CD14-positive monocyte (primary cell): ENCODE measurements around the gene AJAP1. TPM values are rescaled to one million over a fixed set of nuclear protein-coding genes. Genes with fewer than 3 reads are reported as not detected.

Experiments
- DNase-seq, 3 donors: peaks; one replicate each; pipeline ENCODE4 v3.0.0-alpha.2; 2011 to 2022
- H2AFZ ChIP-seq: 2 replicates; pipeline ENCODE4 v1.6.0; 2012; ENCODE audit warnings: mild to moderate bottlenecking, low read depth, low read length, inconsistent platforms; ENCODE audit not compliant: insufficient read depth, poor library complexity, severe bottlenecking
- H3K27ac ChIP-seq, 2 donors: 1 replicate in 1 of 2; 2 replicates in 1 of 2; pipeline ENCODE4 v1.5.1; 2012 to 2013; ENCODE audit warnings: low read length in 2 of 2, control low read depth in 1 of 2, inconsistent platforms in 1 of 2, low read depth in 1 of 2, mild to moderate bottlenecking in 1 of 2
- H3K27me3 ChIP-seq, 2 donors: one replicate each; pipeline versions ENCODE4 v1.6.0 to v1.6.1; 2011 to 2013; ENCODE audit warnings: low read length in 2 of 2; ENCODE audit not compliant: control insufficient read depth in 2 of 2, insufficient read depth in 2 of 2
- H3K36me3 ChIP-seq, 2 donors: replicated peaks in 1 of 2; 1 replicate in 1 of 2; 2 replicates in 1 of 2; pipeline versions ENCODE4 v1.5.1 to v1.6.1; 2012 to 2013; ENCODE audit warnings: low read length in 2 of 2, control low read depth in 1 of 2, inconsistent platforms in 1 of 2, mild to moderate bottlenecking in 1 of 2; ENCODE audit not compliant: insufficient read depth in 2 of 2, control insufficient read depth in 1 of 2
- H3K4me1 ChIP-seq, 2 donors: 1 replicate in 1 of 2; 2 replicates in 1 of 2; pipeline versions ENCODE4 v1.5.1 to v1.6.1; 2012 to 2013; ENCODE audit warnings: low read length in 2 of 2, control low read depth in 1 of 2, inconsistent platforms in 1 of 2, mild to moderate bottlenecking in 1 of 2, moderate library complexity in 1 of 2; ENCODE audit not compliant: insufficient read depth in 2 of 2, control insufficient read depth in 1 of 2
- H3K4me2 ChIP-seq: replicated peaks from 2 replicates; pipeline ENCODE3; 2012; ENCODE audit warnings: low read length, moderate library complexity, mild to moderate bottlenecking; ENCODE audit not compliant: poor library complexity, severe bottlenecking; ENCODE audit errors: extremely low read depth
- H3K4me3 ChIP-seq, 3 experiments: fragments of 200-600 bp in 1 of 3; sonication (generic) in 1 of 3; replicated peaks in 1 of 3; 1 replicate in 2 of 3; 2 replicates in 1 of 3; pipeline ENCODE4 v1.5.1; 2011 to 2013; ENCODE audit warnings: low read length in 3 of 3, mild to moderate bottlenecking in 3 of 3, control low read depth in 2 of 3, low read depth in 2 of 3, inconsistent platforms in 1 of 3, moderate library complexity in 1 of 3
- H3K79me2 ChIP-seq: 2 replicates; pipeline ENCODE4 v1.6.0; 2012; ENCODE audit warnings: mild to moderate bottlenecking, control low read depth, inconsistent platforms, low read length, moderate library complexity; ENCODE audit not compliant: insufficient read depth
- H3K9ac ChIP-seq: 2 replicates; pipeline ENCODE4 v1.6.0; 2017; ENCODE audit warnings: low read length, mild to moderate bottlenecking; ENCODE audit not compliant: insufficient read depth, poor library complexity, severe bottlenecking
- H3K9me3 ChIP-seq, 2 donors: replicated peaks in 1 of 2; 1 replicate in 1 of 2; 2 replicates in 1 of 2; pipeline versions ENCODE4 v1.5.1 to v1.6.1; 2012 to 2013; ENCODE audit warnings: low read length in 2 of 2, control low read depth in 1 of 2; ENCODE audit not compliant: control insufficient read depth in 1 of 2, insufficient read depth in 1 of 2
- H4K20me1 ChIP-seq: 2 replicates; pipeline ENCODE4 v1.6.0; 2012; ENCODE audit warnings: mild to moderate bottlenecking, low read length, control low read depth, moderate library complexity; ENCODE audit not compliant: insufficient read depth
- H3K27ac Mint-ChIP-seq, 7 donors: one replicate each; pipeline ENCODE4 v1.8.0; 2020; ENCODE audit warnings: mild to moderate bottlenecking in 7 of 7, mixed read lengths in 7 of 7, moderate library complexity in 6 of 7, inconsistent platforms in 2 of 7
- H3K27me3 Mint-ChIP-seq, 3 donors: one replicate each; pipeline ENCODE4 v1.8.0; 2021 to 2022; ENCODE audit warnings: low read depth in 3 of 3, mild to moderate bottlenecking in 3 of 3, mixed read lengths in 3 of 3, moderate library complexity in 3 of 3, inconsistent platforms in 1 of 3
- H3K36me3 Mint-ChIP-seq, 2 donors: one replicate each; pipeline ENCODE4 v1.8.0; 2020; ENCODE audit warnings: mixed read lengths in 2 of 2, inconsistent platforms in 1 of 2, mild to moderate bottlenecking in 1 of 2
- H3K4me1 Mint-ChIP-seq: one replicate; pipeline ENCODE4 v1.8.0; 2020; ENCODE audit warnings: mild to moderate bottlenecking, mixed read lengths
- H3K4me3 Mint-ChIP-seq, 2 donors: one replicate each; pipeline ENCODE4 v1.8.0; 2020; ENCODE audit warnings: mild to moderate bottlenecking in 2 of 2, mixed read lengths in 2 of 2, moderate library complexity in 1 of 2
- H3K9me3 Mint-ChIP-seq, 7 donors: one replicate each; pipeline ENCODE4 v1.8.0; 2020 to 2022; ENCODE audit warnings: mixed read lengths in 7 of 7, mild to moderate bottlenecking in 6 of 7, moderate library complexity in 6 of 7, inconsistent platforms in 2 of 7
- WGBS: methylation state at CpG from one replicate; pipeline ENCODE4 v1.1.5; 2013; ENCODE audit warnings: missing lambda C conversion rate; ENCODE audit not compliant: insufficient coverage; 5-methylcytosine and 5-hydroxymethylcytosine counted together
- intact Hi-C, 2 donors: fragments of 100-400 bp; cut with micrococcal nuclease; formaldehyde crosslinking; loops; one replicate each; pipeline versions ENCODE4 v1.15.0 to v1.15.1; 2023
- polyA plus RNA-seq, 3 donors: library from polyadenylated mRNA; depleted of rRNA in 1 of 3; unstranded in 2 of 3; stranded (reverse) in 1 of 3; fragments of 300-500 nt in 2 of 3; fragments of >200 nt in 1 of 3; fragmentation: Illumina TruSeq in 2 of 3; gene quantifications; 1 replicate in 2 of 3; 2 replicates in 1 of 3; pipeline ENCODE4 v1.2.3, GENCODE V29; 2012 to 2021
- TF ChIP-seq, protein P1 (sequence below): fragments of 200-600 bp; IDR thresholded peaks from one replicate; pipeline ENCODE4 v1.8.0; 2022; ENCODE audit warnings: antibody characterized with exemption, mild to moderate bottlenecking

AJAP1 gene
- polyA plus RNA-seq, 3 donors: not detected

GRCh38 chr1:4733446-4734177, 79.2 kb downstream of the AJAP1 start:
- H3K4me1 ChIP-seq: peaks cover 24 to 29% of the 10 kb centered on the region in 2 donors
- no peak overlapping the region for H3K4me2 ChIP-seq
- H2AFZ ChIP-seq: no peak overlapping the region
- 90% methylated on average over 12 of the region's 27 CpGs for WGBS
- H3K9me3 ChIP-seq: peaks cover 7 to 10% of the 10 kb centered on the region in 2 donors
- H3K36me3 ChIP-seq: no peaks in the 10 kb centered on the region
- no peak overlapping the region for H3K4me3 ChIP-seq
- H3K9me3 Mint-ChIP-seq: peaks cover 2 to 14% (median 7%) of the 10 kb centered on the region in 7 donors
- peaks cover 0 to 60% of the 10 kb centered on the region in 2 donors for H3K27me3 ChIP-seq
- no peak overlapping the region for H3K9ac ChIP-seq
- H3K4me3 Mint-ChIP-seq: peak overlapping the region in 1 of 2 donors; percentile 42
- intact Hi-C loops: no loop called here
- no peaks in the 10 kb centered on the region for H4K20me1 ChIP-seq
- H3K36me3 Mint-ChIP-seq: peaks cover 0 to 2% of the 10 kb centered on the region in 2 donors
- H3K79me2 ChIP-seq: no peaks in the 10 kb centered on the region
- H3K27me3 Mint-ChIP-seq: peaks cover 50 to 71% (median 59%) of the 10 kb centered on the region in 3 donors
- no peak overlapping the region for H3K27ac Mint-ChIP-seq
- H3K27ac ChIP-seq: no peak overlapping the region
- TF ChIP-seq, protein P1, sequence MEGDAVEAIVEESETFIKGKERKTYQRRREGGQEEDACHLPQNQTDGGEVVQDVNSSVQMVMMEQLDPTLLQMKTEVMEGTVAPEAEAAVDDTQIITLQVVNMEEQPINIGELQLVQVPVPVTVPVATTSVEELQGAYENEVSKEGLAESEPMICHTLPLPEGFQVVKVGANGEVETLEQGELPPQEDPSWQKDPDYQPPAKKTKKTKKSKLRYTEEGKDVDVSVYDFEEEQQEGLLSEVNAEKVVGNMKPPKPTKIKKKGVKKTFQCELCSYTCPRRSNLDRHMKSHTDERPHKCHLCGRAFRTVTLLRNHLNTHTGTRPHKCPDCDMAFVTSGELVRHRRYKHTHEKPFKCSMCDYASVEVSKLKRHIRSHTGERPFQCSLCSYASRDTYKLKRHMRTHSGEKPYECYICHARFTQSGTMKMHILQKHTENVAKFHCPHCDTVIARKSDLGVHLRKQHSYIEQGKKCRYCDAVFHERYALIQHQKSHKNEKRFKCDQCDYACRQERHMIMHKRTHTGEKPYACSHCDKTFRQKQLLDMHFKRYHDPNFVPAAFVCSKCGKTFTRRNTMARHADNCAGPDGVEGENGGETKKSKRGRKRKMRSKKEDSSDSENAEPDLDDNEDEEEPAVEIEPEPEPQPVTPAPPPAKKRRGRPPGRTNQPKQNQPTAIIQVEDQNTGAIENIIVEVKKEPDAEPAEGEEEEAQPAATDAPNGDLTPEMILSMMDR: no peak
- DNase-seq: no peak
- H3K4me1 Mint-ChIP-seq: peaks cover 31% of the 10 kb centered on the region

GRCh38 chr1:4734219-4734618, 79.8 kb downstream of the AJAP1 start:
- Histone ChIP-seq H4K20me1 (no peaks in the 10 kb centered on the region), H2AFZ (no peak overlapping the region), H3K36me3 (no peaks in the 10 kb centered on the region), H3K4me2 (no peak overlapping the region), H3K4me1 (peaks cover 24 to 29% of the 10 kb centered on the region in 2 donors), H3K9ac (no peak overlapping the region), H3K4me3 (no peak overlapping the region), H3K27ac (no peak overlapping the region), H3K9me3 (peaks cover 7 to 13% of the 10 kb centered on the region in 2 donors), H3K27me3 (peaks cover 0 to 66% of the 10 kb centered on the region in 2 donors), H3K79me2 (no peaks in the 10 kb centered on the region)
- peaks cover 31% of the 10 kb centered on the region for H3K4me1 Mint-ChIP-seq
- H3K4me3 Mint-ChIP-seq: peak overlapping the region in 1 of 2 donors; percentile 78
- peaks cover 2 to 19% (median 11%) of the 10 kb centered on the region in 7 donors for H3K9me3 Mint-ChIP-seq
- DNase-seq: no peak
- H3K36me3 Mint-ChIP-seq: peaks cover 0 to 2% of the 10 kb centered on the region in 2 donors
- TF ChIP-seq, protein P1: no peak
- intact Hi-C loops: no loop called here
- no peak overlapping the region for H3K27ac Mint-ChIP-seq
- 100% methylated on average over 2 of the region's 6 CpGs for WGBS
- H3K27me3 Mint-ChIP-seq: peaks cover 54 to 69% (median 59%) of the 10 kb centered on the region in 3 donors
